Measurements from ENCODE around the gene PRDX2.

The PRDX2 gene

GRCh38 chr19:12779162-12779993, 22.2 kb downstream of the PRDX2 start:
- DNase-seq (ENCODE audit: low spot score) = no peak

DNA sequence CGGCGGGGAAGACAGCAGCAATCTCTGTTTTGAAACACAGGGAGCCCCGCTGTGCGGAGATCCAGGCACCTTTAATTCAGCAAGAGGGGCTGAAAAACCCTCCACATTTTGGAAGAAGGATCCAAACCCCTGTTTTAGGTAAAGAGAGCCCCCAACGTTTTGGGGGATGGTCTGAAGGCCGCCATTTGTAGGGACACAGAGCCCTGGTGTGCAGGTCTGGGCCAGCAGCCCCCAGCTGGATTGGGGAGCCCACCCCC, 22.8 kb downstream of the PRDX2 start:
- no peak for DNase-seq (ENCODE audit: low spot score)

GRCh38 chr19:12778017-12778904, 23.3 kb downstream of the PRDX2 start:
- DNase-seq (ENCODE audit: low spot score) = peak; percentile 67

DNA sequence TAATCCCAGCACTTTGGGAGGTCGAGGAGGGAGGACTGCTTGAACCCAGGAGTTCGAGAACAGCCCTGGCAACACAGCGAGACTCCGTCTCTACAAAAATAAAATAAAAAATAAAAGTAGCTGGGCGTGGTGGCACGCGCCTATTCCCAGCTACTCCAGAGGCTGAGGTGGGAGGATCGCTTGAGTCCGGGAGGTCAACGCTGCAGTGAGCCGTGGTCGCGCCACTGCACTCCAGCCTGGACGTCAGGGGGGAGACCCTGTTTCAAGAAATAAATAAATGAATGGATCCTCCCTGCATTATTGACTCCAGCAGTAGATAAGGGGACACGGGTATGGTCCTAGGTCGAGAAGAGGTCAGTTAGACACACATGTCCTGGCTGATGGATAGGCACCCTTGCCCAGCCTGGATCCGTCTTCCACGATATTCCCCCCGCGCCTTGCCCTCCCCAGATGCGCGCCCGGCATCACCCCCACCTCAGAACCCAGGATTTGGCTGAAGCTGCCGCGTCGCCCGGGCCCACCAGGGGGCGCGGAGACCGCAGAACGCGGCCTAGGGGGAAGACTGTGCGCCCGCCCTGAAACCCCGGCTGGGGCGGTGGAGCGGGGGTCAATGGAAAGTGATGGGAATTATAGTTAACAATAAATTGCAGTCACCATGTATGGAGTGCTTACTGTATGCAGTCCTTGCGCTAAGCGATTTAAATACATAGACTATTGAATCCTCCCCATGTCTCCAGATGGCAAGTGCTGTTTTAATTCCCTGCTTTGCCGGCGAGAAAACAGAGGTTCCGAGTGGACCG, 24.2 kb downstream of the PRDX2 start:
- DNase-seq (ENCODE audit: low spot score) = peak; percentile 82

GRCh38 chr19:12774588-12775555, 26.7 kb downstream of the PRDX2 start, which contains the start of gene HOOK2:
HOOK2 (minus strand) TSS chr19:12775552; CDS start chr19:12775449, 103 bp downstream.
- no peak for DNase-seq (ENCODE audit: low spot score)

DNA sequence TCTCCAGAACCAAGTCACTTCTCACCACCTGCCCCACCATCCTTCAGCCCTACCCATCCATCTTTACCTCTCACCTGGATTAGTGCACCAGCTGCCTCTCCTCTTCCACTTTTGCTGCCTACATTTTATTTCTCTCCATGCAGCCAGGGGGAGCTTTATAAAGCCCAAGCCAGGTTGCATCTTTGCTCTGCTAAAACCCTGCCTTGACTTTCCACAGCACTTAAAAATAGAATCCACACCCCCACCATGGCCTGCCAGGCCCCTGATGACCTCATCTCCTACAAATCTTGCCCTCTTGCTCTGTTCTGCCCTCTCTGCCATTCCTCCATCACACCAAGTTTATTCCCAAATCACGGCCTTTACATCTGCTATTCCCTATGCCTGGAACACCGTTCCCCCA, 28.0 kb downstream of the PRDX2 start:
- no peak for DNase-seq (ENCODE audit: low spot score)

DNA sequence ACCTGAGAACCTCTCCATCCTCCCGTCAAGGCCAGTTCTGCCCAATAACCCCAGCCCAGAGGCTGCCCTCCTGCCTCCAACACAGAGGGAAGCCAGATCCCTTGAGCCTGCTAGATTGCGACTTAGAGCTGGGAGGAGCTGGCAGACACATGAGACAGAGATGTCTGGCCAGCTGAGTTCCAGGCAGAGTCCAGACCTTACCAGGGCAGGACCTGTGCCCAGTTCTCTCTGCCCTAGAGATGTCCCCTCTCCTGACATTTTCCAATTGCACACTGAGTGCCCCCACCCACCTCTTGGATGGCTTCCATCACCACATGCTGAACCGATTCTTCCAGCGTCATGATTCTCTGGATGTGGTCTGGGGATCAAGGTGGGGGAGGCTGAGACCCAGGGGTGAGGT, 29.3 kb downstream of the PRDX2 start:
- DNase-seq (ENCODE audit: low spot score) = no peak

DNA sequence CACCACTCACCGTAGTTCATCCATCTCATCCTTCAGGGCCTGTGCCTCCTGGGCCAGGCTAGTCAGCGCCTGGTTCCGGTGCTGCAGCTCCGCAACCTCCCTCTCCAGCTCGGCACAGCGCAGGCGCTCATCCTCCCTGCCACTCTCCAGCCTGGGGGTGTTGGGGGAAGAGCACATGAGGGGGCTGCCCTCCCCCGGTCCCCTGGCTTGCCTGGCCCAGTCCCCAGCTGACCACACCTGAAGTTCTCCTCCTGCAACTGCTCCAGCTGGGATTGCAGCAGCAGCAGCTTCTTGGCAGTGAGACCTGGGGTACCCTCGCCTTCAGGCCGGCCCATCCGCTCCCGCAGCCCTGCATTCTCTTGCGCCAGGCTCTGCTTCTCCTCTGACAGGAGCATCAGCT, 30.7 kb downstream of the PRDX2 start:
- DNase-seq (ENCODE audit: low spot score) = no peak

DNA sequence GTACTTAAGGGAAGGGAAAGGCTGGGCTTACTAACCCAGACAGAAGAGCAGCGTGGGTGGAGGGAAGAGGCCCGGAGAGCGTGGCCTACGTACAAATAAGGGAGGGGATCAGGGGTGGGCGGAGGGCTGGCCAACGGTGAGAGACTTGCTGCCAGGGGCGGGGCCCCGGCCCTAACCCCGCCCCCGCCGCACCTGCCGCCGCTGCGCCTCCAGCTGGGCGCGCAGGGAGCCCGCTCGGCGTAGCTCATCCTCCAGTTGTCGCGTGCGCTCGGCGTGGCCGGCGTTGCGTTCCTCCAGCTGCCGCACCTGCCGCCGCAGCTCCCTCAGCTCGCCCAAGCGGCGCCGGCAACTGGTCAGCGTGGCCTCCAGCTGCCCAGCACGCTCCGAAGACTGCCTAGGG, 31.9 kb downstream of the PRDX2 start:
- no peak for DNase-seq (ENCODE audit: low spot score)

- no peak for DNase-seq (ENCODE audit: low spot score)
Observed at GRCh38 chr19:12767666-12768065, 33.9 kb downstream of the PRDX2 start.

DNA sequence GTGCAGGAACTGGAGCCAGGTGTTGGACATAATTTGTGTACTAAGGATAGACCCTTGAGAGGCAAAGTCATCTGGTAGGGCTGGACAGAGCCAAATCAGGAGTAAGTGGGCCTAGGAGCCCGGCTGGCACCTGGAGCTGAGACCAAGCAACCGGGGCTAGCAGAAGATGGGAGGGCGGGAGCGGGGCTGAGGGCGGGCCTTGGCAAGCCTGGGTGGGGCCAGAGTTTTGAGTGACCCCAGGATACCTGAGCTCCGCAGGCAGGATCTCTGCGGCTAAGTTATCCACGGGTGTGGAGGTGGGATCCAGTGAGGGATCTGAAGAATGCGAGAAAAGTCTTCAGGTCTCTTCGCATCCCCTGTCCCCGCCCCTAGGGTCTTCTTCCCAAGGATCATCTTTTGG, 34.5 kb downstream of the PRDX2 start:
- DNase-seq (ENCODE audit: low spot score) = no peak

DNA sequence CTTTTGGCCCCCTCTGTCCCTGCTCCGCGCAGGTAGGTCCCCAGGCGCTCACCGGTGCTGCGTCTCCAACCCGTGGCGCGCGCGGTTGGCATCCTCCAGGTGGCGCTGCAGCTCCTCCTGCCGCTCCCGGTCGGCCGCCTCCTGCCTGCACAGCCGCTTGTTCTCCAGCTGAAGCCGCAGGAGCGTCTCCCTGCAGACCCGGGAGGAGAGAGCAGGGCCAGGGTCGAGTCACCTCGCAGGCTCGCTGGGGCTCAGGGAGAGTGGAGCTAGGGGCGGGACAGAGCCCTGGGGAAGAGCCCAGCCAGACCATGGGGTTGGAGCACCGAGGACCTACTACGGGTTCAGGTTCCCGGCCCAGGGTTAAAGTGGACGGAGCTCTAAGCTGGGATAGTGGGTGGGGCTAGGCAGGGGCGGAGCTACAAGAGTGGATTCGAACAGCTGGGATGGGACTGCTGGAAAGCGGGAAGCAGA, 35.5 kb downstream of the PRDX2 start:
- peak; percentile 91 for DNase-seq (ENCODE audit: low spot score)

GRCh38 chr19:12764698-12765097, 36.9 kb downstream of the PRDX2 start:
- no peak for DNase-seq (ENCODE audit: low spot score)

- no peak for DNase-seq (ENCODE audit: low spot score)
Observed at GRCh38 chr19:12763100-12763499, 38.5 kb downstream of the PRDX2 start.

- DNase-seq (ENCODE audit: low spot score) = no peak
Observed at GRCh38 chr19:12759686-12760085, 41.9 kb downstream of the PRDX2 start.

- DNase-seq (ENCODE audit: low spot score) = peak; percentile 85
Observed at GRCh38 chr19:12757544-12758274, 43.9 kb downstream of the PRDX2 start.

- no peak for DNase-seq (ENCODE audit: low spot score)
Observed at GRCh38 chr19:12756150-12756883, 45.3 kb downstream of the PRDX2 start.

DNA sequence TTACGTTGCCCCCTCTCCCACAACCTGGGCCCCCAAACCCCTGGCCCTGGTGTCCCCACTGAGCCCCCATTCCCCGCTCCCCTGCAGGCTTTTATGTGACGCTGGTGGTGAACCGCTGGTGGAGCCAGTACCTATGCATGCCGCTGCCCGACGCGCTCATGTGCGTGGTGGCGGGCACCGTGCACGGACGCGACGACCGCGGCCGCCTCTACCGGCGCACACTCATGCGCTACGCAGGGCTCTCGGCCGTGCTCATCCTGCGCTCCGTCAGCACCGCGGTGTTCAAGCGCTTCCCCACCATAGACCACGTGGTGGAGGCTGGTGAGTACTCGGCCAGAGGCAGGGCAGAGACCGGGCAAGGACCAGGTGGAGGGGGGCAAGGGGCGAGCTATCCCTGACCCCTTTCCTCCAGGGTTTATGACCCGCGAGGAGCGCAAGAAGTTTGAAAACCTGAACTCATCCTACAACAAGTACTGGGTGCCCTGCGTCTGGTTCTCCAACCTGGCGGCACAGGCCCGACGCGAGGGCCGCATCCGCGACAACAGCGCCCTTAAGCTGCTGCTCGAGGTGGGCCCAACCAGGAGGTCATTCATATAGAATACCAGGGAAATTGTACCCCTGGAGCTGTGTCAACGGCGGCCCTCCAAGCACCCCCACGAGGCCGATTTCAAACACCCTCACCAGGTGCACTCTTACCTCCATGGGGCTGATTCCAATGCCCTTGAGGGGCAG, 47.0 kb downstream of the PRDX2 start:
- DNase-seq (ENCODE audit: low spot score) = no peak
